H1 (cell line): ENCODE data around the gene GRIA1. TPM values are rescaled to one million over a fixed set of nuclear protein-coding genes. Genes with fewer than 3 reads are reported as not detected.

ENCODE experiments used
- ATF2 ChIP-seq: IDR thresholded peaks from 2 replicates; pipeline ENCODE4 v1.6.1; 2012; ENCODE audit warnings: low read length, inconsistent platforms
- ATF3 ChIP-seq: IDR thresholded peaks from 2 replicates; pipeline ENCODE4 v1.6.1; 2011; ENCODE audit warnings: low read depth, mild to moderate bottlenecking, low read length; ENCODE audit not compliant: insufficient read depth
- CHD2 ChIP-seq: IDR thresholded peaks from 2 replicates; pipeline ENCODE4 v1.6.1; 2012; ENCODE audit warnings: low read length, improper control_type of control experiment
- CHD7 ChIP-seq: fragments of 300-600 bp; sonication (generic); IDR thresholded peaks from 2 replicates; pipeline ENCODE4 v1.7.1; 2012; ENCODE audit warnings: low read length, moderate library complexity, mild to moderate bottlenecking, inconsistent platforms; ENCODE audit not compliant: insufficient replicate concordance
- CREB1 ChIP-seq: IDR thresholded peaks from 2 replicates; pipeline ENCODE4 v1.6.1; 2012; ENCODE audit warnings: inconsistent platforms
- EGR1 ChIP-seq: IDR thresholded peaks from 2 replicates; pipeline ENCODE4 v1.6.1; 2011; ENCODE audit warnings: low read depth, low read length, borderline replicate concordance
- POLR2A ChIP-seq, 2 experiments: IDR thresholded peaks; 1 replicate in 1 of 2; 2 replicates in 1 of 2; pipeline ENCODE4 v1.6.1; 2011; ENCODE audit warnings: low read depth in 2 of 2, low read length in 2 of 2, mild to moderate bottlenecking in 2 of 2; ENCODE audit errors: control extremely low read depth in 1 of 2
- SIX5 ChIP-seq: IDR thresholded peaks from 2 replicates; pipeline ENCODE4 v1.6.1; 2011; ENCODE audit warnings: mild to moderate bottlenecking, low read depth, low read length
- SP2 ChIP-seq: IDR thresholded peaks from 2 replicates; pipeline ENCODE4 v1.6.1; 2012; ENCODE audit warnings: mild to moderate bottlenecking, low read length, inconsistent platforms
- SP4 ChIP-seq: IDR thresholded peaks from 2 replicates; pipeline ENCODE4 v1.6.1; 2012; ENCODE audit warnings: low read length, inconsistent platforms
- TCF12 ChIP-seq: IDR thresholded peaks from 2 replicates; pipeline ENCODE4 v1.6.1; 2011; ENCODE audit warnings: low read depth, mild to moderate bottlenecking, low read length
- ZNF274 ChIP-seq: IDR thresholded peaks from 2 replicates; pipeline ENCODE4 v1.7.0; 2012; ENCODE audit warnings: low read length, borderline replicate concordance; ENCODE audit errors: extremely low read depth
- polyA plus RNA-seq, 7 experiments: library from polyadenylated mRNA; depleted of rRNA in 3 of 7; stranded (reverse) in 5 of 7; unstranded in 2 of 7; fragments of >200 nt in 5 of 7; fragments of 200-250 nt in 2 of 7; gene quantifications; 1 replicate in 5 of 7; 2 replicates in 1 of 7; 4 replicates in 1 of 7; pipeline versions ENCODE4 v1.2.1 to v1.2.3, GENCODE V29; 2011 to 2013; ENCODE audit warnings: missing spikeins in 2 of 7, mixed read lengths in 2 of 7
- total RNA-seq: library from RNA; stranded (reverse); fragmentation: NEBNext Ultra II Directional; extraction: Animal tissue kit (Norgen Biotek cat#: 25700); gene quantifications from 2 replicates; pipeline ENCODE4 v1.2.1, GENCODE V29; 2021

The GRIA1 gene
- total and polyA plus RNA-seq, 2 of the 8 experiments (the other 6 are each of a cell fraction or from before 2014, with no cell fraction given) = 0.97 to 2.5 TPM

- TF ChIP-seq CHD7 (no peak), SIX5 (no peak), CREB1 (no peak), CHD2 (no peak), SP4 (no peak), ATF2 (no peak), ATF3 (no peak), SP2 (no peak), TCF12 (no peak), ZNF274 (no peak), EGR1 (no peak), POLR2A (IDR thresholded peaks at IDR 0.05; ENCODE audit: control extremely low read depth in 1 of 2, low read depth in 2 of 2, low read length in 2 of 2) (no peak)
Measured at GRCh38 chr5:153498516-153498915, 8.0 kb downstream of the GRIA1 start (continued).
